Measurements from ENCODE around the gene PKN3.

The PKN3 gene

GRCh38 chr9:128750926-128751595, 48.8 kb downstream of the PKN3 start:
- DNase-seq = no peak

GRCh38 chr9:128753627-128754026, 51.3 kb downstream of the PKN3 start:
- no peak for DNase-seq

- no peak for DNase-seq
Measured at GRCh38 chr9:128757602-128758001, 55.3 kb downstream of the PKN3 start.

- DNase-seq = no peak
Measured at GRCh38 chr9:128762671-128763449, 60.6 kb downstream of the PKN3 start.

- DNase-seq = no peak
Measured at GRCh38 chr9:128764361-128764760, 62.1 kb downstream of the PKN3 start.

- DNase-seq = no peak
Measured at GRCh38 chr9:128765499-128765898, 63.2 kb downstream of the PKN3 start.

GRCh38 chr9:128768606-128769005, 66.3 kb downstream of the PKN3 start:
- no peak for DNase-seq

Measured in NCI-H1048 (cell line).